Ecto neural progenitor cell (in vitro differentiated cells): Measurements from ENCODE around the gene GSTM1.

Experiments used
- DNase-seq: peaks from one replicate; pipeline ENCODE4 v3.0.0-alpha.2; 2018; ENCODE audit warnings: low spot score

Gene GSTM1

GRCh38 chr1:109687641-109688499, at the start of gene GSTM1:
TSS of gene GSTM1 (plus strand) at chr1:109687817. CDS start at chr1:109687874, 57 bp downstream.
- peak; percentile 75 for DNase-seq

- peak; percentile 43 for DNase-seq
Observed at GRCh38 chr1:109639063-109639840, 48.4 kb upstream of the GSTM1 start.

GRCh38 chr1:109639841-109640184, 47.8 kb upstream of the GSTM1 start:
- peak; percentile 49 for DNase-seq

GRCh38 chr1:109640285-109640865, 47.2 kb upstream of the GSTM1 start:
- peak; percentile 92 for DNase-seq

- DNase-seq = peak; percentile 37
Observed at GRCh38 chr1:109641078-109641740, 46.4 kb upstream of the GSTM1 start.

GRCh38 chr1:109641861-109642260, 45.8 kb upstream of the GSTM1 start:
- no peak for DNase-seq

- no peak for DNase-seq
Observed at GRCh38 chr1:109642626-109643025, 45.0 kb upstream of the GSTM1 start.

- peak; percentile 92 for DNase-seq
Observed at GRCh38 chr1:109643385-109644230, 44.0 kb upstream of the GSTM1 start.

GRCh38 chr1:109644670-109645069, 42.9 kb upstream of the GSTM1 start:
- DNase-seq = peak; percentile 45

GRCh38 chr1:109649491-109649914, 38.1 kb upstream of the GSTM1 start:
- no peak for DNase-seq

GRCh38 chr1:109650609-109651008, 37.0 kb upstream of the GSTM1 start:
- no peak for DNase-seq

- no peak for DNase-seq
Observed at GRCh38 chr1:109652402-109652801, 35.2 kb upstream of the GSTM1 start.

- DNase-seq = no peak
Observed at GRCh38 chr1:109653306-109653705, 34.3 kb upstream of the GSTM1 start.

- no peak for DNase-seq
Observed at GRCh38 chr1:109654519-109654918, 33.1 kb upstream of the GSTM1 start.

GRCh38 chr1:109655615-109656519, 31.8 kb upstream of the GSTM1 start, which contains the start of gene GSTM4:
TSS of gene GSTM4 (plus strand) at chr1:109656099. CDS start at chr1:109656390, 291 bp downstream.
- peak; percentile 86 for DNase-seq

GRCh38 chr1:109657395-109657794, 30.2 kb upstream of the GSTM1 start:
- no peak for DNase-seq

GRCh38 chr1:109657970-109658369, 29.6 kb upstream of the GSTM1 start:
- no peak for DNase-seq

GRCh38 chr1:109658533-109659042, 29.0 kb upstream of the GSTM1 start:
- no peak for DNase-seq

GRCh38 chr1:109659145-109659544, 28.5 kb upstream of the GSTM1 start:
- no peak for DNase-seq
